ENCODE data around the gene DRC1.

- TF ChIP-seq EZH2 (IDR thresholded peaks at IDR 0.05), result no peak
- TF ChIP-seq POLR2AphosphoS5 (IDR thresholded peaks at IDR 0.05; ENCODE audit: borderline replicate concordance, low read depth, low read length), result no peak
Observed at GRCh38 chr2:26472821-26473655, 71.3 kb downstream of the DRC1 start.

Data from SK-N-MC (cell line).